GM23248 (cell line): ENCODE data around the gene PSMC3.

Source experiments
- EZH2 ChIP-seq: fragments of 200-600 bp; sonication (generic); IDR thresholded peaks from 2 replicates; pipeline ENCODE4 v1.6.1; 2018; ENCODE audit warnings: antibody characterized with exemption, mild to moderate bottlenecking; ENCODE audit not compliant: insufficient read depth, poor library complexity, severe bottlenecking
- EZH2phosphoT487 ChIP-seq: fragments of 200-600 bp; sonication (generic); IDR thresholded peaks from 2 replicates; pipeline ENCODE4 v1.6.1; 2018; ENCODE audit warnings: antibody characterized with exemption, moderate library complexity, mild to moderate bottlenecking, low read depth; ENCODE audit not compliant: insufficient read depth

DNA sequence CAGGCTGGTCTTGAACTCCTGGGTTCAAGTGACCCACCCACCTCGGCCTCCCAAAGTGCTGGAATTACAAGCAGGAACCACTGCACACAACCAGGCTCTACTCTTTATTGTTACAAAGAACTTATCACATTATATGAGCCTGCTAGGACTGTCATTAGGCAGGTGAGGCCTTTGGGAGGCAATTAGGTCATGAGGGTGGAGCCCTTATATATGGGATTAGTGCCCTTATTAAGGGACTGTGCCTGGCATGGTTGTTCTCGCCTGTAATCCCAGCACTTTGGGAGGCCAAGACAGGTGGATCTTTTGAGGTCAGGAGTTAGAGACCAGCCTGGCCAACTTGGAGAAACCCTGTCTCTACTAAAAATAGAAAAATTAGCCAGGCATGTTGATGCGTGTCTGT is 10.5 kb upstream of the PSMC3 start:
- no peak for TF ChIP-seq EZH2phosphoT487
- TF ChIP-seq EZH2, result no peak
